K562 (cell line): ENCODE results near the gene PRPF8. TPM values are rescaled to one million over a fixed set of nuclear protein-coding genes. Genes with fewer than 3 reads are reported as not detected.

Experiments
- ARNT ChIP-seq, 2 experiments: fragments of 450-650 bp; IDR thresholded peaks; 2 replicates each; pipeline ENCODE4 v1.6.1; 2016; ENCODE audit warnings: mild to moderate bottlenecking in 1 of 2
- DIDO1 ChIP-seq: fragments of 450-650 bp; IDR thresholded peaks from 2 replicates; pipeline ENCODE4 v1.6.1; 2016; ENCODE audit warnings: low read depth, missing biosample characterization, missing genetic modification characterization
- HDAC3 ChIP-seq: fragments of 450-650 bp; IDR thresholded peaks from 2 replicates; pipeline ENCODE4 v1.6.1; 2018; ENCODE audit warnings: borderline replicate concordance, mild to moderate bottlenecking, moderate library complexity; ENCODE audit not compliant: partially characterized antibody
- HIVEP1 ChIP-seq: fragments of 250-450 bp; sonication (Bioruptor Pico); IDR thresholded peaks from 2 replicates; pipeline ENCODE4 v1.4.0; 2020; ENCODE audit warnings: mild to moderate bottlenecking
- MAFK ChIP-seq: IDR thresholded peaks from 2 replicates; pipeline ENCODE4 v1.6.1; 2011; ENCODE audit warnings: low read length, improper control_type of control experiment
- PTTG1 ChIP-seq: fragments of 450-650 bp; IDR thresholded peaks from 2 replicates; pipeline ENCODE4 v1.6.1; 2016; ENCODE audit warnings: low read depth, mild to moderate bottlenecking, missing genetic modification characterization, missing compliant biosample characterization
- SP1 ChIP-seq: sonication (generic); formaldehyde crosslinking; IDR thresholded peaks from 2 replicates; pipeline ENCODE4 v1.8.1; 2022; ENCODE audit warnings: mild to moderate bottlenecking, missing genetic modification reagents
- SREBF2 ChIP-seq: sonication (generic); formaldehyde crosslinking; IDR thresholded peaks from 2 replicates; pipeline ENCODE4 v1.4.0; 2020; ENCODE audit warnings: mild to moderate bottlenecking, missing genetic modification reagents
- TCFL5 ChIP-seq: fragments of 250-450 bp; sonication (Bioruptor Pico); conservative IDR thresholded peaks from 2 replicates; pipeline ENCODE4 v1.6.1; 2021; ENCODE audit warnings: mild to moderate bottlenecking, moderate library complexity, matching md5 sums
- ZEB2 ChIP-seq: fragments of 450-650 bp; IDR thresholded peaks from 2 replicates; pipeline ENCODE4 v1.6.1; 2016
- ZNF431 ChIP-seq: sonication (generic); formaldehyde crosslinking; IDR thresholded peaks from 2 replicates; pipeline ENCODE4 v1.8.0; 2022; ENCODE audit warnings: mild to moderate bottlenecking, missing genetic modification reagents
- ZNF57 ChIP-seq: fragments of 450-650 bp; formaldehyde crosslinking; IDR thresholded peaks from 2 replicates; pipeline ENCODE4 v1.4.0; 2020; ENCODE audit warnings: mild to moderate bottlenecking, moderate library complexity
- polyA plus RNA-seq, 8 experiments: library from polyadenylated mRNA; depleted of rRNA in 4 of 8; stranded (reverse) in 5 of 8; unstranded in 3 of 8; fragments of >200 nt; fragmentation: Nextera tagmentation in 2 of 8; fragmentation: Illumina TruSeq in 1 of 8; extraction: Ambion mirVana in 2 of 8; extraction: Trizol in 1 of 8; gene quantifications; 2 replicates each; pipeline versions ENCODE4 v1.2.1 to v1.2.3, GENCODE V29; 2011 to 2014; ENCODE audit warnings: inconsistent platforms in 1 of 8, missing spikeins in 1 of 8
- total RNA-seq, 7 experiments: library from RNA; depleted of rRNA in 6 of 7; stranded (reverse); fragments of >200 nt in 6 of 7; fragmentation: Illumina TruSeq in 2 of 7; extraction: Trizol in 2 of 7; gene quantifications; 2 replicates each; pipeline versions ENCODE4 v1.2.1 to v1.2.3, GENCODE V29; 2011 to 2021; ENCODE audit warnings: low replicate concordance in 1 of 7
- TF ChIP-seq, protein P1 (sequence below): sonication (generic); formaldehyde crosslinking; IDR thresholded peaks from 2 replicates; pipeline ENCODE4 v1.8.0; 2022; ENCODE audit warnings: missing genetic modification reagents, mild to moderate bottlenecking, borderline replicate concordance
- TF ChIP-seq, protein P2 (sequence below): sonication (generic); formaldehyde crosslinking; IDR thresholded peaks from 2 replicates; pipeline ENCODE4 v1.8.1; 2023; ENCODE audit warnings: mild to moderate bottlenecking, missing genetic modification reagents, moderate library complexity
- TF ChIP-seq, protein P3 (sequence below): fragments of 450-650 bp; conservative IDR thresholded peaks from 2 replicates; pipeline ENCODE4 v1.6.1; 2016; ENCODE audit warnings: missing genetic modification characterization, low read depth, mild to moderate bottlenecking, missing compliant biosample characterization, moderate library complexity
- TF ChIP-seq, protein P4 (sequence below): fragments of 450-650 bp; IDR thresholded peaks from 2 replicates; pipeline ENCODE4 v1.6.1; 2018; ENCODE audit warnings: mild to moderate bottlenecking, low read depth; ENCODE audit not compliant: partially characterized antibody
- TF ChIP-seq, protein P5 (sequence below): IDR thresholded peaks from 2 replicates; pipeline ENCODE4 v1.6.1; 2016; ENCODE audit warnings: missing genetic modification characterization, missing compliant biosample characterization
- TF ChIP-seq, protein P6 (sequence below): sonication (generic); formaldehyde crosslinking; IDR thresholded peaks from 2 replicates; pipeline ENCODE4 v1.8.1; 2023; ENCODE audit warnings: mild to moderate bottlenecking, missing genetic modification reagents

The PRPF8 gene
- total and polyA plus RNA-seq, 9 of the 15 experiments (the other 6 are each of a cell fraction or from before 2014, with no cell fraction given) = 64.3 to 294 (median 85.9) TPM

DNA sequence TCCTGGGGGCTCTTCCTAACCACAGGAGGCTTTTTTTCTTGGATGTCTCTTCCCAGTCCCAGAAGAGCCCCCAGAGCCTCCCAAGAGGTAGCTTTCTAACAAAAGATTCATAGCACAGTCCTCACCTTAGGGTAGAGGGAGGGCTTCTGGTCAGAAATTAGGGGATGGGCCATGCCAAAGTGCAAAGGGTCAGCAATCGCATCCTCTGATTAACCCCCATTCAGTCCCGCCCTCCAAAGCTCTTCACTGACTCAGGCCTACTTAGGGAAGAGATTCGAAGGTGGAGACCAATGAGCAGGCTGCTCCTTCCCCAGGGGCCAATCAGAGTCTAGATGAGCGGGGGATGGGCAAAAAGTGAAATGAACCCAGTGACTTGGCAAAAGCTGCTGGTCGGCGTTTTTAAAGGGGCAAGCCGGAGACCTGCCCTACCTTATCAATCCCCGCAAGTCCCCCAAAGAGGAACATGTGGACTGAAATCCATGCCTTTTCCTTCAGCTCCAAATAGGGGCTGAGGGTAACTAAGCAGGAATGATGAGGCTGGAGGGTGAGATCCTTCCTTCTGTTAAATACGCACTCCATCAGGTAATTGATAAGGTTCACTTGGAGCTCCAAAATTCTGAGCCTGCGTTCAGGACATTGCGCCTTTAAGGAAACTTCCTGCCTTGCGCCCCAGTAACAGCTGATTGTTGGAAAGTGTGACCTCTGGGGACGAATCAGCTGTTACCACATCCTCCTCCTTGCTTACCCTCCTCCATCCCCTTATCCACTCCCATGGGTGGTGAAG is 32.4 kb upstream of the PRPF8 start (continued):
- TF ChIP-seq HIVEP1 (no peak), ZNF57 (CRISPR knock-in tag) (no peak), SREBF2 (no peak), MAFK (peak; percentile 88), HDAC3 (no peak), ARNT (IDR thresholded peaks at IDR 0.05) (peak; percentile 12 to 67; a peak in 2 of 4 replicates), SP1 (CRISPR knock-in tag) (0 out of 2 replicates have a peak, but pooled peaks have one; percentile 24), ZNF431 (CRISPR knock-in tag) (no peak), ZEB2 (no peak), DIDO1 (tag) (no peak), TCFL5 (CRISPR knock-in tag) (no peak), PTTG1 (tag) (no peak)
- TF ChIP-seq, protein P1, sequence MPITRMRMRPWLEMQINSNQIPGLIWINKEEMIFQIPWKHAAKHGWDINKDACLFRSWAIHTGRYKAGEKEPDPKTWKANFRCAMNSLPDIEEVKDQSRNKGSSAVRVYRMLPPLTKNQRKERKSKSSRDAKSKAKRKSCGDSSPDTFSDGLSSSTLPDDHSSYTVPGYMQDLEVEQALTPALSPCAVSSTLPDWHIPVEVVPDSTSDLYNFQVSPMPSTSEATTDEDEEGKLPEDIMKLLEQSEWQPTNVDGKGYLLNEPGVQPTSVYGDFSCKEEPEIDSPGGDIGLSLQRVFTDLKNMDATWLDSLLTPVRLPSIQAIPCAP (CRISPR knock-in tag) = no peak
- TF ChIP-seq, protein P2, sequence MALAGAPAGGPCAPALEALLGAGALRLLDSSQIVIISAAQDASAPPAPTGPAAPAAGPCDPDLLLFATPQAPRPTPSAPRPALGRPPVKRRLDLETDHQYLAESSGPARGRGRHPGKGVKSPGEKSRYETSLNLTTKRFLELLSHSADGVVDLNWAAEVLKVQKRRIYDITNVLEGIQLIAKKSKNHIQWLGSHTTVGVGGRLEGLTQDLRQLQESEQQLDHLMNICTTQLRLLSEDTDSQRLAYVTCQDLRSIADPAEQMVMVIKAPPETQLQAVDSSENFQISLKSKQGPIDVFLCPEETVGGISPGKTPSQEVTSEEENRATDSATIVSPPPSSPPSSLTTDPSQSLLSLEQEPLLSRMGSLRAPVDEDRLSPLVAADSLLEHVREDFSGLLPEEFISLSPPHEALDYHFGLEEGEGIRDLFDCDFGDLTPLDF (CRISPR knock-in tag) = no peak
- TF ChIP-seq, protein P3, sequence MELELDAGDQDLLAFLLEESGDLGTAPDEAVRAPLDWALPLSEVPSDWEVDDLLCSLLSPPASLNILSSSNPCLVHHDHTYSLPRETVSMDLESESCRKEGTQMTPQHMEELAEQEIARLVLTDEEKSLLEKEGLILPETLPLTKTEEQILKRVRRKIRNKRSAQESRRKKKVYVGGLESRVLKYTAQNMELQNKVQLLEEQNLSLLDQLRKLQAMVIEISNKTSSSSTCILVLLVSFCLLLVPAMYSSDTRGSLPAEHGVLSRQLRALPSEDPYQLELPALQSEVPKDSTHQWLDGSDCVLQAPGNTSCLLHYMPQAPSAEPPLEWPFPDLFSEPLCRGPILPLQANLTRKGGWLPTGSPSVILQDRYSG = no peak
- TF ChIP-seq, protein P4, sequence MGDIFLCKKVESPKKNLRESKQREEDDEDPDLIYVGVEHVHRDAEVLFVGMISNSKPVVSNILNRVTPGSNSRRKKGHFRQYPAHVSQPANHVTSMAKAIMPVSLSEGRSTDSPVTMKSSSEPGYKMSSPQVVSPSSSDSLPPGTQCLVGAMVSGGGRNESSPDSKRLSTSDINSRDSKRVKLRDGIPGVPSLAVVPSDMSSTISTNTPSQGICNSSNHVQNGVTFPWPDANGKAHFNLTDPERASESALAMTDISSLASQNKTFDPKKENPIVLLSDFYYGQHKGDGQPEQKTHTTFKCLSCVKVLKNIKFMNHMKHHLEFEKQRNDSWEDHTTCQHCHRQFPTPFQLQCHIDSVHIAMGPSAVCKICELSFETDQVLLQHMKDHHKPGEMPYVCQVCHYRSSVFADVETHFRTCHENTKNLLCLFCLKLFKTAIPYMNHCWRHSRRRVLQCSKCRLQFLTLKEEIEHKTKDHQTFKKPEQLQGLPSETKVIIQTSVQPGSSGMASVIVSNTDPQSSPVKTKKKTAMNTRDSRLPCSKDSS = no peak
- TF ChIP-seq, protein P5, sequence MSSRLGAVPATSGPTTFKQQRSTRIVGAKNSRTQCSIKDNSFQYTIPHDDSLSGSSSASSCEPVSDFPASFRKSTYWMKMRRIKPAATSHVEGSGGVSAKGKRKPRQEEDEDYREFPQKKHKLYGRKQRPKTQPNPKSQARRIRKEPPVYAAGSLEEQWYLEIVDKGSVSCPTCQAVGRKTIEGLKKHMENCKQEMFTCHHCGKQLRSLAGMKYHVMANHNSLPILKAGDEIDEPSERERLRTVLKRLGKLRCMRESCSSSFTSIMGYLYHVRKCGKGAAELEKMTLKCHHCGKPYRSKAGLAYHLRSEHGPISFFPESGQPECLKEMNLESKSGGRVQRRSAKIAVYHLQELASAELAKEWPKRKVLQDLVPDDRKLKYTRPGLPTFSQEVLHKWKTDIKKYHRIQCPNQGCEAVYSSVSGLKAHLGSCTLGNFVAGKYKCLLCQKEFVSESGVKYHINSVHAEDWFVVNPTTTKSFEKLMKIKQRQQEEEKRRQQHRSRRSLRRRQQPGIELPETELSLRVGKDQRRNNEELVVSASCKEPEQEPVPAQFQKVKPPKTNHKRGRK (tag) = no peak
- TF ChIP-seq, protein P6, sequence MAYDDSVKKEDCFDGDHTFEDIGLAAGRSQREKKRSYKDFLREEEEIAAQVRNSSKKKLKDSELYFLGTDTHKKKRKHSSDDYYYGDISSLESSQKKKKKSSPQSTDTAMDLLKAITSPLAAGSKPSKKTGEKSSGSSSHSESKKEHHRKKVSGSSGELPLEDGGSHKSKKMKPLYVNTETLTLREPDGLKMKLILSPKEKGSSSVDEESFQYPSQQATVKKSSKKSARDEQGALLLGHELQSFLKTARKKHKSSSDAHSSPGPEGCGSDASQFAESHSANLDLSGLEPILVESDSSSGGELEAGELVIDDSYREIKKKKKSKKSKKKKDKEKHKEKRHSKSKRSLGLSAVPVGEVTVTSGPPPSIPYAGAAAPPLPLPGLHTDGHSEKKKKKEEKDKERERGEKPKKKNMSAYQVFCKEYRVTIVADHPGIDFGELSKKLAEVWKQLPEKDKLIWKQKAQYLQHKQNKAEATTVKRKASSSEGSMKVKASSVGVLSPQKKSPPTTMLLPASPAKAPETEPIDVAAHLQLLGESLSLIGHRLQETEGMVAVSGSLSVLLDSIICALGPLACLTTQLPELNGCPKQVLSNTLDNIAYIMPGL = no peak
